GM15510 (cell line): ENCODE data around the gene NRXN3.

ENCODE experiments used
- POLR2A ChIP-seq: IDR thresholded peaks from 3 replicates; pipeline ENCODE4 v1.6.1; 2011; ENCODE audit warnings: borderline replicate concordance; ENCODE audit not compliant: insufficient read length; ENCODE audit errors: extremely low read depth

Gene NRXN3

GRCh38 chr14:78951602-78952001 is 781.4 kb downstream of the NRXN3 start:
- no peak for TF ChIP-seq POLR2A

- TF ChIP-seq POLR2A: no peak
These were observed 789.6 kb downstream of the NRXN3 start for GRCh38 chr14:78959674-78960264.

- TF ChIP-seq POLR2A: no peak
These were observed 797.1 kb downstream of the NRXN3 start for GRCh38 chr14:78967111-78967809.

GRCh38 chr14:78968265-78968664 is 798.1 kb downstream of the NRXN3 start:
- no peak for TF ChIP-seq POLR2A

- TF ChIP-seq POLR2A: no peak
These were observed 800.5 kb downstream of the NRXN3 start for GRCh38 chr14:78970677-78971076.

GRCh38 chr14:78972440-78972839 is 802.3 kb downstream of the NRXN3 start:
- no peak for TF ChIP-seq POLR2A

GRCh38 chr14:78974691-78975090 is 804.5 kb downstream of the NRXN3 start:
- TF ChIP-seq POLR2A: no peak

- TF ChIP-seq POLR2A: no peak
These were observed 805.6 kb downstream of the NRXN3 start for GRCh38 chr14:78975734-78976133.

GRCh38 chr14:78978896-78979295 is 808.7 kb downstream of the NRXN3 start:
- TF ChIP-seq POLR2A: no peak

- no peak for TF ChIP-seq POLR2A
These were observed 812.4 kb downstream of the NRXN3 start for GRCh38 chr14:78982551-78982950.

- no peak for TF ChIP-seq POLR2A
These were observed 813.0 kb downstream of the NRXN3 start for GRCh38 chr14:78983126-78983525.

- TF ChIP-seq POLR2A: no peak
These were observed 815.7 kb downstream of the NRXN3 start for GRCh38 chr14:78985668-78986381.

GRCh38 chr14:78986989-78987388 is 816.8 kb downstream of the NRXN3 start:
- no peak for TF ChIP-seq POLR2A

- no peak for TF ChIP-seq POLR2A
These were observed 819.0 kb downstream of the NRXN3 start for GRCh38 chr14:78989221-78989620.

GRCh38 chr14:78992867-78993266 is 822.7 kb downstream of the NRXN3 start:
- TF ChIP-seq POLR2A: no peak

GRCh38 chr14:78997811-78998210 is 827.6 kb downstream of the NRXN3 start:
- TF ChIP-seq POLR2A: no peak
